Loucy (cell line): ENCODE results near the gene NCF2.

ENCODE experiments used
- EZH2phosphoT487 ChIP-seq: fragments of 200-600 bp; IDR thresholded peaks from 2 replicates; pipeline ENCODE4 v1.6.1; 2018; ENCODE audit warnings: antibody characterized with exemption, mild to moderate bottlenecking, moderate library complexity, borderline replicate concordance
- TF ChIP-seq, protein P1 (sequence below): fragments of 200-600 bp; sonication (generic); conservative IDR thresholded peaks from 2 replicates; pipeline ENCODE4 v1.5.1; 2014; ENCODE audit warnings: mild to moderate bottlenecking, antibody characterized with exemption, low read length

DNA sequence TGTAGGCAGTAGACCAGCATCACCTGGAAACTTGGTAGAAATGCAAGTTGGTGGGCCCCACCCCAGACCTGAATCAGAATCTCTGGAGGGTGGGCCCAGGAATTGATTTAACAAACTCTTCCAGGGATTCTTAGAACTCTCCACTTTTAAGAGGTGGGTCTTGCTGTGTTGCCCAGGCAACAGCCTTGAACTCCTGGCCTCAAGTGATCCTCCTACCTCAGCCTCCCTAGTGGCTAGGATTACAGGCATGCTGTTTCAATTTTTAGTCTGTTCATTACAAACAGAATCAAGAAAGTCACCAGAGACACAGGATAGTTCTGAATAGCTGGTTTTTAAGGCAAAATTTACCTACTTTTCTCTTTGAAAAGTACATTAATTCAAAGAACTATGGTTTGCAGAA is 31.2 kb downstream of the NCF2 start:
- TF ChIP-seq, protein P1, sequence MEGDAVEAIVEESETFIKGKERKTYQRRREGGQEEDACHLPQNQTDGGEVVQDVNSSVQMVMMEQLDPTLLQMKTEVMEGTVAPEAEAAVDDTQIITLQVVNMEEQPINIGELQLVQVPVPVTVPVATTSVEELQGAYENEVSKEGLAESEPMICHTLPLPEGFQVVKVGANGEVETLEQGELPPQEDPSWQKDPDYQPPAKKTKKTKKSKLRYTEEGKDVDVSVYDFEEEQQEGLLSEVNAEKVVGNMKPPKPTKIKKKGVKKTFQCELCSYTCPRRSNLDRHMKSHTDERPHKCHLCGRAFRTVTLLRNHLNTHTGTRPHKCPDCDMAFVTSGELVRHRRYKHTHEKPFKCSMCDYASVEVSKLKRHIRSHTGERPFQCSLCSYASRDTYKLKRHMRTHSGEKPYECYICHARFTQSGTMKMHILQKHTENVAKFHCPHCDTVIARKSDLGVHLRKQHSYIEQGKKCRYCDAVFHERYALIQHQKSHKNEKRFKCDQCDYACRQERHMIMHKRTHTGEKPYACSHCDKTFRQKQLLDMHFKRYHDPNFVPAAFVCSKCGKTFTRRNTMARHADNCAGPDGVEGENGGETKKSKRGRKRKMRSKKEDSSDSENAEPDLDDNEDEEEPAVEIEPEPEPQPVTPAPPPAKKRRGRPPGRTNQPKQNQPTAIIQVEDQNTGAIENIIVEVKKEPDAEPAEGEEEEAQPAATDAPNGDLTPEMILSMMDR, result no peak
- TF ChIP-seq EZH2phosphoT487, result no peak
